ENCODE measurements around the gene LAMTOR4.

The LAMTOR4 gene

DNA sequence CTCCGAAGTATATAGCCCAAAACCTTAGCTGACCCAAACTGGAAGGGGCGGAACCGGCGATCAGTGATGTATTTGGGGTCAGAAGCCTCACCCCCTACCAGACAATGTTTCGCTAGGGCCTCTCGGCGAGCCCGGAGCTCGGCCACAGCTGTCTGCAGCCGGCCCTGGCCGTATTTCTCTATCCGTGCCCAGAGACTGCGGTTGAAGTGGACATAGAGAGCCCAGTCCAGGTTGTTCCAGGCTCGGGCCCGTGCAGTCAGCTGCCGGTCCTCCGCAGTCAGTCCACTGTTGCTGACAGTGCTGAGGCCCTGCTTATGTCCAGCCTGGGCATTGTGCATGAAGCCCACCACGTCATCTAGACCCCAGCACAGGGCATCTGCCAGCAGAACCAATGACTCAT, 11.3 kb downstream of the LAMTOR4 start:
- TF ChIP-seq, protein P1, sequence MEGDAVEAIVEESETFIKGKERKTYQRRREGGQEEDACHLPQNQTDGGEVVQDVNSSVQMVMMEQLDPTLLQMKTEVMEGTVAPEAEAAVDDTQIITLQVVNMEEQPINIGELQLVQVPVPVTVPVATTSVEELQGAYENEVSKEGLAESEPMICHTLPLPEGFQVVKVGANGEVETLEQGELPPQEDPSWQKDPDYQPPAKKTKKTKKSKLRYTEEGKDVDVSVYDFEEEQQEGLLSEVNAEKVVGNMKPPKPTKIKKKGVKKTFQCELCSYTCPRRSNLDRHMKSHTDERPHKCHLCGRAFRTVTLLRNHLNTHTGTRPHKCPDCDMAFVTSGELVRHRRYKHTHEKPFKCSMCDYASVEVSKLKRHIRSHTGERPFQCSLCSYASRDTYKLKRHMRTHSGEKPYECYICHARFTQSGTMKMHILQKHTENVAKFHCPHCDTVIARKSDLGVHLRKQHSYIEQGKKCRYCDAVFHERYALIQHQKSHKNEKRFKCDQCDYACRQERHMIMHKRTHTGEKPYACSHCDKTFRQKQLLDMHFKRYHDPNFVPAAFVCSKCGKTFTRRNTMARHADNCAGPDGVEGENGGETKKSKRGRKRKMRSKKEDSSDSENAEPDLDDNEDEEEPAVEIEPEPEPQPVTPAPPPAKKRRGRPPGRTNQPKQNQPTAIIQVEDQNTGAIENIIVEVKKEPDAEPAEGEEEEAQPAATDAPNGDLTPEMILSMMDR (conservative IDR thresholded peaks at IDR 0.05) = no peak
- no peak overlapping the region for H3K27ac ChIP-seq

DNA sequence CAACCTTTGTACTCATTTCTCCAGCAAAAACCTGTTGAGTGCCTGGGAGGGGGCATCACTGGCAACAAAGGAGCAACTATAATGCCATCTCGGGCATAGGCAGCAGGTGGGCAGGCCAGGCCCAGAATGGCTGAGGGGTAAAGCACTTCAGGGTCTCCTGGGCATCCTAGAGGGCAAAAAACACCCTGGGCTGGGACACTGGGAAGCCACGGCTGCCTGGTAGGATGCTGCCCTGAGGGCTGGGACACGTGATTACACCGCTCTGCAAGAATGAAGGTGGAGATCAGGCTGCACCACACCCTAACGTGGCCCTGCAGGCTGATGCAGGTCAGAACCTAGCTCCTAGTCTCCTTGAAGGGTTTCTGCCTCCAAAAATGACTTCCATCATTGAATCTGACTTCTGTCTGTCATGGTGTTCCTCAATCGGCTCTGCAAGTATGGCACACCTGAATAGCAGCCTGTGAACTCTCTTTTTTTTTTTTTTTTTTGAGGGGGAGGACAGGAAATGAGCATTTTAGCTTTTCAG, 14.4 kb downstream of the LAMTOR4 start:
- H3K27ac ChIP-seq = no peak overlapping the region
- TF ChIP-seq, protein P1 (conservative IDR thresholded peaks at IDR 0.05) = no peak

DNA sequence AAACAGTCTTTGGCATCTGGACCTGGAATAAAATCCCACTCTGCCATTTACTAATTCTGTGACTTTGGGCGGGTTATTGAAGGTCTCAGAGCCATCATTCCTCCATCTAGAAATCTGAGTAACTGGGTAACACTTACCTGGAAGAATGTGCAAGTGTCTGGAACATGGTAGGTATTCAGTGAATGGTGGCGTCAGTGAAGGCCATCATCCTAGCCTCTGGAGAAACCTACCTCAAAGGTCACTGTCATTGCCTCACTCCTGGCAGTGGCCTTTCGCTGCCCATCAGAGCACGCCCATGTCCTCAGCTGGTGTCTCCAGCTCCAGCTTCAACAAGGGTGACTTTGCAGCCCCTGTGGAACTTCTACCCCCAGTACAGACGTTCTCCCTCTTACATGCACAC, 15.2 kb downstream of the LAMTOR4 start:
- H3K27ac ChIP-seq = no peak overlapping the region
- TF ChIP-seq, protein P1 (conservative IDR thresholded peaks at IDR 0.05) = no peak

DNA sequence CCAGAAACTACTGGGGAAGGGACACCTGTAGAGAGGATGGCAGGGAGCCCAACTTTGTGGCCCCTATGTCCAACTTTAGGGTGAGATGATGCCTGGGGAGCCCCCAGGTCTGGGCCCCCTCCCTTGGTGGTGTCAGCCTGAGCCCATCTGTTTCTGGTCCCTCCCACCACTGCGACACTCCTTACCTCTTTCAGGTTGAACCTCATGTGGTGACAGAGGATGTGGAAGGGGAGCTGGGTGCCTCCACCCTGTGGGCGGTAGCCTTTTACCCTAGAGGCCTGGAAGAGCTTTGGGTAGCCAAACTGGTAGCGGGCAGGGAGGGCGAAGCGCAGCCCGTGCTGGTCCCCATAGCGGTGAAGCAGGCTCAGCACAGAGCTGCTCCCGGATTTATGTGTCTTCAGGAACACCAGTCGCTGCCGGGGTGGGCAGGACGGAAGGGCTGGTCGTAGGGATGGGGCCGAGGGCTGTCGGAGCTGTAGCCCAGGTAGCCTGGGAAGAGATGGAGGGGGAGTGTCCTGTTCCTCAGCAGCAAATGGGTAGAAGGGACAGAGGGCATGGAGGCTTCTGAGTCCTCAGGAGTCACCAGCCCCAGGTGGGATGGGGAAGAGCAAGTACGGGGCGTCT, 17.7 kb downstream of the LAMTOR4 start:
- no peak overlapping the region for H3K27ac ChIP-seq
- TF ChIP-seq, protein P1 (conservative IDR thresholded peaks at IDR 0.05) = no peak

DNA sequence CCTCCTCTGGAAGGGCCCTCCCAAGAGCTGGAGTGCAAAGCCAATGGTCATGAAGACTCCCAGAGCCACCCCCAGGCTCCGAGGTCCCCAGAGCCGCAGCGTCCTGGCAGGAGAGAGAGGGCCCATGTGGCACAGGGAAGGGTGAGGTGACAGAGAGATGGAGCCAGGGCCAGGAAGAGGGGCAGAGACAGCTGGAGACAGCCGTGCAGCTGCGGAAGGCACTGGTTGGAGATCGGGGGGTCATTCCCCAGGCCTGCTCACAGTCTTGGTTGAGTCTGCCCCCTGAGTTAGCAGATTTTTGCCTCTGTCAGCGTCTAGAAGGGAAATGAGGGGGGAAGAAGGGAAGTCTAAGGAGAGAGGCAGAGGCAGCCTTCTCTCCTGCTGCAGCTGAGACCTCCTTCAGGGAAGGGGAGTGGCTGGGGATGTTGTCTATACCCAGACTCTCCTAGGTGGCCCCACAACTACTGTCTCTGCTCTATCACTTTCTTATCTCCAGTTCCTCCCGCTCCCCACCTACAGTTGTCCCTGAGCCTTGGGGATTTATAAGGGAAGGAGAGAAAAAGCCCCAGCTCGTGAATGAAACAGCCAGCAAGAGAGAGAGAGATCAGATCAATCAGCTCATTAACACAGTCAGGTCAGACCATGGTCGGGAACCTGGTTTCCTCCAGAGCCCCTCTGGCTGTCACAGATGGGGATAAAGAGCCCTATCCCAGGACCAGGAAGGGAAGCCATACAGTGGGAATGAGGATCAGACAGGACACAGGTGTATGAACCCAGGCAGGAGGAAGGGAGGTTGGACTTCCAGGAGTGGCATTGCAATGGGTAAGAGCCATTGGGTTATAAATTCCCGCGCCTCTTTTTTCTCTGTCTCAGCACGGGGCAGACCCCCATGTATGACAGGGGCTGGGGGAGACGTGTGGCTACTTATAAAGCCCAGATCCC, 18.5 kb downstream of the LAMTOR4 start:
- TF ChIP-seq, protein P1 (conservative IDR thresholded peaks at IDR 0.05) = no peak
- no peak overlapping the region for H3K27ac ChIP-seq

DNA sequence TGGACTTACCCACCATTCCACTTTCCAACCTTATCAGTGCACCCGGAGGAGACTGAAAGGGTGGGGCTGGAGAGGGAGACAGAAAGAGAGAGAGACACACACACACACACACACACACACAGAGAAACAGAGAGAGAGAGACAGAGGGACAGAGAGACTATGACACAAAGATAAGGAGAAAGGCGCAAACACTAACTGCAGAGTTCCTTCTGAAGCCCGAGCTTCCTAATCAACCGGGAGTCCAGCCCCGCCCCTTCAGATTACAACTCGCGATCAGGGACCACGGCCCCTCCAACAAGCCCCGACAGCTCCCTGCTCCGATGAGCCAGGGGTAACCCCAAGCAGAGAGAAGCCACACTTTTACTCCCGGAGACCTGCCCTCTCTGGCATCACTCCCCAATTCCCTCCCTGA, 19.2 kb downstream of the LAMTOR4 start:
- H3K27ac ChIP-seq = no peak overlapping the region
- TF ChIP-seq, protein P1 (conservative IDR thresholded peaks at IDR 0.05) = no peak

DNA sequence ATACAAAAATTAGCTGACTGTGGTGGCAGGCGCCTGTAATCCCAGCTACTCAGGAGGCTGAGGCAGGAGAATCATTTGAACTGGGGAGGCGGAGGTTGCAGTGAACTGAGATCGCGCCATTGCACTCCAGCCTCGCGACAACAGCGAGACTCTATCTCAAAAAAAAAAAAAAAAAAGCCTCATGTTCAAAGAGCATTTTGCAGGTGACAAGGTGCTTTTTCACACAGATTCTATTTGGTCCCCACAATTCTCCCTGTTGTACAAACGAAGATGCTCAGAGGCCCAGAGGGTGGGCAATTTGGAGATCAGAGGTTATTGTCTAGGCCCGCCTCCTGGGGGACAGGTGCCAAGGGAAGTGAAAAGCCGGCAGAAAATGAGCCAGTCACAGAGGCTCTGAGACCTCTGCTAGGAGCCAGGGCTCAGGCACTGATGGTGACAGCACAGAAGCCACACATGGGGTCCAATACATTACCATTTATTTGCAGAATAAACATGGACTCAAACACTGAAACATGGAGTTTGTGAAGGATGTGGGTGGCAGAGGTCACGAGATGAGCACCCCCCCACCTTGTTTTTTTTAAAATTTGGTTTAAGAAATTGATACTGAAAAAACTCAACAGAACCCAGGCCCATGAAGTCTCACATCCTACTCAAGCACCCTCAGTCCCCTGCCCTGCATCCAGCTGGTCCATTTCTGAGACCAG, 20.6 kb downstream of the LAMTOR4 start:
- no peak overlapping the region for H3K27ac ChIP-seq
- TF ChIP-seq, protein P1 (conservative IDR thresholded peaks at IDR 0.05) = no peak

Data from VCaP (cell line).